DMS153 (cell line): ENCODE data around the gene SPNS1.
A peak's percentile ranks its signal among the peaks of the same experiment; 100 is the strongest.
"Not testable (repeated sequence)": the region's sequence is repeated elsewhere in the genome, so short reads cannot be mapped to it uniquely, and the experiment has no call there.

Experiments
- DNase-seq: peaks from one replicate; lab custom pipeline; 2025; lab: John Stamatoyannopoulos, UW

The SPNS1 gene

GRCh38 chr16:28958216-28958615, 16.4 kb upstream of the SPNS1 start:
- DNase-seq, result no peak

GRCh38 chr16:28958836-28959235, 15.7 kb upstream of the SPNS1 start:
- DNase-seq, result no peak

- no peak for DNase-seq
These were observed 10.5 kb upstream of the SPNS1 start for GRCh38 chr16:28964072-28964471.

GRCh38 chr16:28964496-28964895, 10.1 kb upstream of the SPNS1 start:
- DNase-seq, result no peak

GRCh38 chr16:28967156-28967555, 7.4 kb upstream of the SPNS1 start:
- DNase-seq, result no peak

GRCh38 chr16:28969696-28970095, 4.9 kb upstream of the SPNS1 start:
- DNase-seq, result not testable (repeated sequence)

GRCh38 chr16:28974007-28974436, 556 bp upstream of the SPNS1 start:
- DNase-seq, result peak; percentile 60

- no peak for DNase-seq
These were observed 601 bp downstream of the SPNS1 start for GRCh38 chr16:28975158-28975599.

GRCh38 chr16:28977703-28978662, 3.4 kb downstream of the SPNS1 start:
- DNase-seq, result no peak

GRCh38 chr16:28980330-28980729, 5.8 kb downstream of the SPNS1 start:
- not testable (repeated sequence) for DNase-seq

GRCh38 chr16:28980929-28981328, 6.4 kb downstream of the SPNS1 start:
- no peak for DNase-seq

GRCh38 chr16:28981517-28981916, 6.9 kb downstream of the SPNS1 start:
- no peak for DNase-seq

- DNase-seq, result no peak
These were observed 7.8 kb downstream of the SPNS1 start for GRCh38 chr16:28982418-28982817.

- no peak for DNase-seq
These were observed 8.4 kb downstream of the SPNS1 start for GRCh38 chr16:28982949-28983348.

GRCh38 chr16:28983644-28984043, 9.1 kb downstream of the SPNS1 start:
- peak; percentile 21 for DNase-seq

- DNase-seq, result no peak
These were observed 9.5 kb downstream of the SPNS1 start for GRCh38 chr16:28984091-28984490.

- peak; percentile 36 for DNase-seq
These were observed 10.1 kb downstream of the SPNS1 start, which contains the start of gene LAT for GRCh38 chr16:28984619-28985135. Gene LAT, plus strand, starts transcription at chr16:28985052. Its CDS starts 366 bp downstream, at chr16:28985418.

GRCh38 chr16:28985211-28986041, 10.8 kb downstream of the SPNS1 start:
- DNase-seq, result no peak

GRCh38 chr16:28986046-28986445, 11.5 kb downstream of the SPNS1 start:
- DNase-seq, result no peak

- no peak for DNase-seq
These were observed 11.9 kb downstream of the SPNS1 start for GRCh38 chr16:28986492-28986891.

GRCh38 chr16:28987170-28987853, 12.7 kb downstream of the SPNS1 start:
- no peak for DNase-seq

GRCh38 chr16:28989363-28989762, 14.8 kb downstream of the SPNS1 start:
- no peak for DNase-seq
